Measurements from ENCODE around the gene FILIP1.

The FILIP1 gene

DNA sequence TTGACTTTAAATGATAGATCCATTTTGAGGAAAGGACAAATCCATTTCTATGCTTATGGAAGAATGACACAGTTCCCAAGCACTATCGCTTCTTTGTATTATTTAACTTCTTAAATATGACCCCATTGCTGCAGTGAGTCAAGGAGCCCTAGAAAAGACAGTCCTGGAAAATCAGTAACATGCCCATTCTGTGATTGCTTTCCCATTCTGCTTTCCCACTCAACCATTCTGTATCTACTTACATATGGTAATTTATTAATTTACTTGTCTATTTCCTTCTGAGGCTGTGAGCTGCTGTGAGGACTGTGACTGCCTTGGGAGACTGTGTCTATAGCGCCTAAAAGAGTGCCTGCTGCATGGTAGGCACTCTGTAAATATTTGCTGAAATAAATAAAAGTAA, 123.6 kb downstream of the FILIP1 start:
- TF ChIP-seq, protein P1, sequence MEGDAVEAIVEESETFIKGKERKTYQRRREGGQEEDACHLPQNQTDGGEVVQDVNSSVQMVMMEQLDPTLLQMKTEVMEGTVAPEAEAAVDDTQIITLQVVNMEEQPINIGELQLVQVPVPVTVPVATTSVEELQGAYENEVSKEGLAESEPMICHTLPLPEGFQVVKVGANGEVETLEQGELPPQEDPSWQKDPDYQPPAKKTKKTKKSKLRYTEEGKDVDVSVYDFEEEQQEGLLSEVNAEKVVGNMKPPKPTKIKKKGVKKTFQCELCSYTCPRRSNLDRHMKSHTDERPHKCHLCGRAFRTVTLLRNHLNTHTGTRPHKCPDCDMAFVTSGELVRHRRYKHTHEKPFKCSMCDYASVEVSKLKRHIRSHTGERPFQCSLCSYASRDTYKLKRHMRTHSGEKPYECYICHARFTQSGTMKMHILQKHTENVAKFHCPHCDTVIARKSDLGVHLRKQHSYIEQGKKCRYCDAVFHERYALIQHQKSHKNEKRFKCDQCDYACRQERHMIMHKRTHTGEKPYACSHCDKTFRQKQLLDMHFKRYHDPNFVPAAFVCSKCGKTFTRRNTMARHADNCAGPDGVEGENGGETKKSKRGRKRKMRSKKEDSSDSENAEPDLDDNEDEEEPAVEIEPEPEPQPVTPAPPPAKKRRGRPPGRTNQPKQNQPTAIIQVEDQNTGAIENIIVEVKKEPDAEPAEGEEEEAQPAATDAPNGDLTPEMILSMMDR (conservative IDR thresholded peaks at IDR 0.05) = no peak
- no peak overlapping the region for H3K27ac ChIP-seq

- TF ChIP-seq, protein P1 (conservative IDR thresholded peaks at IDR 0.05) = no peak
- H3K27ac ChIP-seq = no peak overlapping the region
Measured at GRCh38 chr6:75368864-75369402, 124.7 kb downstream of the FILIP1 start.

DNA sequence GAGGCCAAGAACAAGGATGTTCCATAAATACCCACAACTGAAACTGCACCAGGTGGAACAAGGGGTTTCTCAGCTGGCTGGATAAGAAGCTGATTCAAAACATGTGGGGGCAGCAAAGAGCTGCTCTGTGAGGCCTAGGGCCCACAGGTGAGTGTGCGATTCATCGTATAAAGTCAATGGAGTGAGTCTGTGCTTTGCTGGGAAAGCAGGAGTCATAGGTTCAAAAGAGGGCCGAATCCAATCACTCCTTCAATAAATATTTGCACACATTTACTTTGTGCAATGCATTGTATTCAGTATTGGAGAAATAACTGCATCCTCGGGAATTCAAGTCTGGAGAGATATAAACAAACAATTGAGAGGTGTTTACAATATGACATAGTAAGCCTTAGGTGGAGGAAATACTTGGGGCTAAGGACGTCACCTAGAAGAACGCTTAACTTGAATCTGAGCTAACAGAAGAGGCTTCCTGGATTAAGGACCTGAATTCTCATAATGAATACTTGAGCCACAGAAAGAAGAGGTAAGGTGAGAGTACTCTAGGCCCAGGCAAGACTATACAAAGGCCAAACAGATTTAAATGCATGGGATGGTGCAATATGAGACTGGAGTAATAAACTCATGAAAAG, 125.3 kb downstream of the FILIP1 start:
- H3K27ac ChIP-seq = no peak overlapping the region
- TF ChIP-seq, protein P1 (conservative IDR thresholded peaks at IDR 0.05) = peak; percentile 77

DNA sequence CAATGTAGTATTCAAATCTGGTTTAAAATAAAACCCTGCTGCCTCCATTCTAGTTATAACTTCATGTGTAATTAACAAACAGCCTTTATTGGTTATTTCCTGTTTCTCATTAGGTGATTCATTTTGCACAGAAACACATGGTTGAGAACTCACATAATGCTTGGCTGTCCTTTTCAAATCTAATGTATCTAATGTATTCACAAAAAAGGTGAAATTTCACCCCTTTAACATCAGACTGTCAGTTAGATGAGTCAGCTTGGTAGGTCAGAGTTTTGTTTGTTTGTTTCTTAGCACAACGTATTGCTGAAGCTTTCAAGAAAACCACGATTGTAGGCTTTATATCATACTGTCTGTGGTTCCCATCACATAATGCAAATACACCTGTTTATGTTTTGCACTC, 130.3 kb downstream of the FILIP1 start:
- TF ChIP-seq, protein P1 (conservative IDR thresholded peaks at IDR 0.05) = no peak
- no peak overlapping the region for H3K27ac ChIP-seq

DNA sequence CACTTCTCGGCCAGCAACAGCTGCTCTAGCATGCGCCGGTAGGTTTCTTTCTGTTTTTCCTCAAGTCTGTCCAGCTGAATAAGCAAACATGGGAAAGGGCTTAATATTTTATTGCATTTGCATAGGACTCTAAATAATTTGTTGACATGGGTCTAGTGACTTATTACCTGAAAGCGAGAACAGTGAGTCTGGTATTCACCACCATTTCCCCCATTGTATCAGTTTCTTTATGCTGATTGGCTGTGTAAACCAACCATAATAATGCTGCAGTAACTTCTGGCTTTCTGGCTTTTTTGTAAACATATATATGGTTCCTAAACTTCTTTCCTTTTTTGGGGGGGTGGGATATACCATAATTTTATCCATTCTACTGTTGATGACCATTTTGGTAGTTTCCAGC, 140.0 kb downstream of the FILIP1 start:
- TF ChIP-seq, protein P1 (conservative IDR thresholded peaks at IDR 0.05) = no peak
- H3K27ac ChIP-seq = no peak overlapping the region

DNA sequence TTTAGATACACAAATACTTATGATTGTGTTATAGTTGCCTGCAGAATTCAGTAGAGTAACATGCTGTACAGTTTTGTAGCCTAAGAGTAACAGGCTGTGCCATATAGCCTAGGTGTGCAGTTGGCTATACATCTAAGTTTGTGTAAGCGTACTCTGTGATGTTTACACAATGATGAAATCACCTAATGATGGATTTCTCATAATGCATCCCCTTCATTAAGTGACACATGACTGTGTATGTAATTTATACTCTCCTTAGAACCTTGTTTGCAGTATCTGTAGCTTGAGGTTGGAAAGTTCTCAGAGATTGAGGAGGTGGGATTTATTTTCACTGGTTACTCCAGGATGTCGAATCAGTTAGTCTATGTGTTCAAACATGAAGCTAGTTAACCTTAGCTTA, 142.0 kb downstream of the FILIP1 start:
- TF ChIP-seq, protein P1 (conservative IDR thresholded peaks at IDR 0.05) = no peak
- no peak overlapping the region for H3K27ac ChIP-seq

GRCh38 chr6:75350808-75351207, 142.8 kb downstream of the FILIP1 start:
- no peak overlapping the region for H3K27ac ChIP-seq
- TF ChIP-seq, protein P1 (conservative IDR thresholded peaks at IDR 0.05) = no peak

Measured in VCaP (cell line).